Spleen (tissue), 11 donors: ENCODE results near the gene DPF3. TPM values are rescaled to one million over a fixed set of nuclear protein-coding genes. Genes with fewer than 3 reads are reported as not detected.

ENCODE experiments used
- DNase-seq: peaks from one replicate; pipeline ENCODE4 v3.0.0-alpha.2; 2020
- H3K27ac ChIP-seq, 8 donors: fragments of 200-600 bp; sonication (generic) in 7 of 8; 1 replicate in 4 of 8; 2 replicates in 4 of 8; pipeline versions ENCODE4 v1.5.0 to v1.8.0; 2016 to 2021; ENCODE audit warnings: inconsistent platforms in 4 of 8, mild to moderate bottlenecking in 4 of 8, moderate library complexity in 1 of 8
- H3K27me3 ChIP-seq, 7 donors: fragments of 200-600 bp; sonication (generic) in 6 of 7; replicated peaks in 1 of 7; 1 replicate in 4 of 7; 2 replicates in 3 of 7; pipeline versions ENCODE4 v1.5.0 to v1.8.0; 2016 to 2021; ENCODE audit warnings: inconsistent platforms in 3 of 7, mild to moderate bottlenecking in 1 of 7
- H3K36me3 ChIP-seq, 6 donors: fragments of 200-600 bp; sonication (generic) in 5 of 6; 1 replicate in 4 of 6; 2 replicates in 2 of 6; pipeline versions ENCODE4 v1.5.0 to v1.8.0; 2016 to 2021; ENCODE audit warnings: inconsistent platforms in 2 of 6
- H3K4me1 ChIP-seq, 6 donors: fragments of 200-600 bp; sonication (generic) in 5 of 6; 1 replicate in 3 of 6; 2 replicates in 3 of 6; pipeline versions ENCODE4 v1.5.0 to v1.8.0; 2016 to 2021; ENCODE audit warnings: inconsistent platforms in 3 of 6
- H3K4me3 ChIP-seq, 8 donors: fragments of 200-600 bp; sonication (generic) in 7 of 8; 1 replicate in 4 of 8; 2 replicates in 4 of 8; pipeline versions ENCODE4 v1.5.0 to v1.8.0; 2016 to 2021; ENCODE audit warnings: inconsistent platforms in 4 of 8, mild to moderate bottlenecking in 4 of 8, moderate library complexity in 2 of 8
- H3K9me3 ChIP-seq, 8 donors: fragments of 200-600 bp; sonication (generic) in 7 of 8; 1 replicate in 4 of 8; 2 replicates in 4 of 8; pipeline versions ENCODE4 v1.5.0 to v1.8.0; 2016 to 2021; ENCODE audit warnings: inconsistent platforms in 4 of 8
- POLR2A ChIP-seq, 3 donors: fragments of 450-650 bp; IDR thresholded peaks; one replicate each; pipeline ENCODE4 v1.5.1; 2017; ENCODE audit warnings: antibody characterized with exemption in 3 of 3, mild to moderate bottlenecking in 1 of 3
- POLR2AphosphoS5 ChIP-seq, 3 donors: sonication (generic); formaldehyde crosslinking; IDR thresholded peaks; one replicate each; pipeline ENCODE4 v1.5.1; 2017; ENCODE audit warnings: antibody characterized with exemption in 3 of 3
- WGBS, 5 donors: extraction: QIAGEN DNeasy Blood & Tissue Kit in 3 of 5; methylation state at CpG; one replicate each; pipeline versions ENCODE4 v1.1.5 to v1.1.7; 2013 to 2018; 5-methylcytosine and 5-hydroxymethylcytosine counted together
- intact Hi-C: fragments of 100-400 bp; cut with DNase I; formaldehyde crosslinking; loops from one replicate; pipeline ENCODE4 v1.15.0; 2023; ENCODE audit warnings: low total_unique reads
- polyA plus RNA-seq, 3 donors: library from polyadenylated mRNA; stranded (reverse); fragments of 200-250 nt; gene quantifications; one replicate each; pipeline ENCODE4 v1.2.1, GENCODE V29; 2013
- total RNA-seq, 7 donors: library from RNA; depleted of rRNA in 3 of 7; stranded (reverse); fragments of >200 nt in 3 of 7; fragmentation: NEBNext Ultra II Directional in 4 of 7; extraction: Animal tissue kit (Norgen Biotek cat#: 25700) in 4 of 7; gene quantifications; one replicate each; pipeline versions ENCODE4 v1.1.0 to v1.2.1, GENCODE V29; 2016 to 2021
- TF ChIP-seq, protein P1 (sequence below), 11 experiments: fragments of 200-600 bp in 7 of 11; fragments of 450-650 bp in 4 of 11; sonication (generic) in 4 of 11; IDR thresholded peaks in 8 of 11; conservative IDR thresholded peaks in 3 of 11; 1 replicate in 7 of 11; 2 replicates in 4 of 11; pipeline versions ENCODE4 v1.4.0 to v1.8.0; 2016 to 2021; ENCODE audit warnings: antibody characterized with exemption in 11 of 11, inconsistent platforms in 4 of 11, mild to moderate bottlenecking in 1 of 11
- donor health status: healthy with polysubstance abuse.
- donor health status: DM: no; HTN: no; CAD: no; lungs with moderate emphysema.
- donor health status: DM: no; HTN: no; CAD: no.
- donor health status: Bipolar disorder and iron deficiency.
- donor health status: healthy.
- donor health status: DM: no; HTN: no; CAD: no.
- donor health status: DM: yes; HTN: yes; CAD: no.

The DPF3 gene
- total and polyA plus RNA-seq, 10 donors: 0.76 to 8.9 (median 3.0) TPM

DNA sequence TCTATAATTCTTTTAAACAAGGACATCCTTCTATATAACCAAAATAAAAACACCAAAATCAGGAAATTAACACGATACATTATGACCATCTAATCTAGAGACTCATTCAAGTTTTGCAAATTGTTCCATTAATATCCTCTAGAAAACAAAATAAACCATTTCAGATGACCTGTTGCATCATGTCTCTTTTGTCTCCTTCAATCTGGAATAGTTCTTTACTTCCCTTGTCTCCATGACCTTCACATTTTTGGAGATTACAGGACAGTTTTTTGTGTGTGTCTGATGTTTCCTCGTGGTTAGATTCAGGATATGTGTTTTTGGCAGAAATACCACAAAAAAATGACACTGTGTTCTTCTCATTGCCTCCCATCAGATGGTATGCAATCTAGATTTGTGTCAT is 19.9 kb upstream of the DPF3 start:
- no peaks in the 10 kb centered on the region for H3K36me3 ChIP-seq
- no peak overlapping the region for H3K4me3 ChIP-seq
- 26 to 35% (median 29%) methylated on average over 2 of the region's 2 CpGs for WGBS, 5 donors
- intact Hi-C loops: no loop called here
- H3K4me1 ChIP-seq: no peaks in the 10 kb centered on the region
- DNase-seq: no peak
- peaks cover 0 to 2% (median 0%) of the 10 kb centered on the region in 7 donors for H3K27me3 ChIP-seq
- TF ChIP-seq POLR2A (IDR thresholded peaks at IDR 0.05): no peak
- TF ChIP-seq POLR2AphosphoS5 (IDR thresholded peaks at IDR 0.05): no peak
- TF ChIP-seq, protein P1, sequence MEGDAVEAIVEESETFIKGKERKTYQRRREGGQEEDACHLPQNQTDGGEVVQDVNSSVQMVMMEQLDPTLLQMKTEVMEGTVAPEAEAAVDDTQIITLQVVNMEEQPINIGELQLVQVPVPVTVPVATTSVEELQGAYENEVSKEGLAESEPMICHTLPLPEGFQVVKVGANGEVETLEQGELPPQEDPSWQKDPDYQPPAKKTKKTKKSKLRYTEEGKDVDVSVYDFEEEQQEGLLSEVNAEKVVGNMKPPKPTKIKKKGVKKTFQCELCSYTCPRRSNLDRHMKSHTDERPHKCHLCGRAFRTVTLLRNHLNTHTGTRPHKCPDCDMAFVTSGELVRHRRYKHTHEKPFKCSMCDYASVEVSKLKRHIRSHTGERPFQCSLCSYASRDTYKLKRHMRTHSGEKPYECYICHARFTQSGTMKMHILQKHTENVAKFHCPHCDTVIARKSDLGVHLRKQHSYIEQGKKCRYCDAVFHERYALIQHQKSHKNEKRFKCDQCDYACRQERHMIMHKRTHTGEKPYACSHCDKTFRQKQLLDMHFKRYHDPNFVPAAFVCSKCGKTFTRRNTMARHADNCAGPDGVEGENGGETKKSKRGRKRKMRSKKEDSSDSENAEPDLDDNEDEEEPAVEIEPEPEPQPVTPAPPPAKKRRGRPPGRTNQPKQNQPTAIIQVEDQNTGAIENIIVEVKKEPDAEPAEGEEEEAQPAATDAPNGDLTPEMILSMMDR (IDR thresholded peaks at IDR 0.05 in 8 of 11, conservative IDR thresholded peaks at IDR 0.05 in 3 of 11): no peak
- H3K9me3 ChIP-seq: no peaks in the 10 kb centered on the region
- H3K27ac ChIP-seq: no peak overlapping the region

DNA sequence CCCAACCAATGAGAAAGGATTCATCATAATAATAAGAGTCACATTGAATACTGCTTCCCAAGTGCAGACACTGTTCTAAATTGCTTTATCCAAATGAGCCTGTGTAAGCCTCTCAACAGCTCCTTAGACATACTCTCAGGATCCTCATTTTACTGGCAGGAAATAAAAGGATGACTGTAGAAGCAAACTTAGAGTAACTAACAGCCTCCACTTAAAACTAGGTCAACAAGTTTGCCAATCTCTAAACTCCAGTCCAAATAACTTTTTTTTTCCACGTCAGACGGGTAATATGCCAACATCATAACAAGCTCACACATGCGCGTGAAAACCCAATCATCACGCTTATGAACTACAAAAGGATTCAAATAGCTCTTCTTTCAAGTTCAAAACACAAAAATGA is 15.3 kb upstream of the DPF3 start:
- intact Hi-C loops: no loop called here
- H3K27ac ChIP-seq: no peak overlapping the region
- peaks cover 0 to 24% (median 0%) of the 10 kb centered on the region in 7 donors for H3K27me3 ChIP-seq
- TF ChIP-seq, protein P1 (IDR thresholded peaks at IDR 0.05 in 8 of 11, conservative IDR thresholded peaks at IDR 0.05 in 3 of 11): no peak
- TF ChIP-seq POLR2A (IDR thresholded peaks at IDR 0.05) (no peak), POLR2AphosphoS5 (IDR thresholded peaks at IDR 0.05) (no peak)
- H3K36me3 ChIP-seq: no peaks in the 10 kb centered on the region
- WGBS, 5 donors: 67 to 83% (median 77%) methylated on average over 5 of the region's 5 CpGs
- no peak for DNase-seq
- H3K4me3 ChIP-seq: no peak overlapping the region
- H3K9me3 ChIP-seq: no peaks in the 10 kb centered on the region
- peaks cover 0 to 15% (median 0%) of the 10 kb centered on the region in 6 donors for H3K4me1 ChIP-seq

DNA sequence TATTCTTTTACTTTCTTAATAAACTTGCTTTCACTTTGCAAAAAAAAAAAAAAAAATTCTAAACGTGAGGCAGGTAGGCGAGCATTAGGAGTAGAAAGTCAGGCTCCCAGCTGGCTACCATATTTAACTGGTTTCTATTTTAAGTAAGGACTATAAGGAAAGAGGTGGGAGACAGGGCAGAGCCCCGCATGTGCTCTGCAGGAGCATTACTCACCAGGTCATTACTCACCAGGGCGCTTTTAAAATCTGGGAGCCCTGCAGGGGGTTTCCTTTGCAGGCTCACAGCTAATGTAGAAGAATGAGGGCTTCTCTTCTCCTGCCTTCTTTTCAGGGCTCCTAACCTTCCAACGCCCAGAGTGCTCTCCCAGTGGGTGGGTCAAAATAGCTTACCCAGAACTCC is 14.0 kb upstream of the DPF3 start:
- no peak for DNase-seq
- Histone ChIP-seq H3K27ac (no peak overlapping the region), H3K27me3 (peaks cover 0 to 24% (median 0%) of the 10 kb centered on the region in 7 donors), H3K4me1 (peaks cover 0 to 15% (median 0%) of the 10 kb centered on the region in 6 donors), H3K9me3 (no peaks in the 10 kb centered on the region), H3K36me3 (no peaks in the 10 kb centered on the region), H3K4me3 (no peak overlapping the region)
- TF ChIP-seq, protein P1 (IDR thresholded peaks at IDR 0.05 in 8 of 11, conservative IDR thresholded peaks at IDR 0.05 in 3 of 11): no peak
- TF ChIP-seq POLR2AphosphoS5 (IDR thresholded peaks at IDR 0.05): no peak
- no peak for TF ChIP-seq POLR2A (IDR thresholded peaks at IDR 0.05)
- 54 to 72% (median 67%) methylated on average over 5 of the region's 5 CpGs for WGBS, 5 donors
- intact Hi-C loops: no loop called here

DNA sequence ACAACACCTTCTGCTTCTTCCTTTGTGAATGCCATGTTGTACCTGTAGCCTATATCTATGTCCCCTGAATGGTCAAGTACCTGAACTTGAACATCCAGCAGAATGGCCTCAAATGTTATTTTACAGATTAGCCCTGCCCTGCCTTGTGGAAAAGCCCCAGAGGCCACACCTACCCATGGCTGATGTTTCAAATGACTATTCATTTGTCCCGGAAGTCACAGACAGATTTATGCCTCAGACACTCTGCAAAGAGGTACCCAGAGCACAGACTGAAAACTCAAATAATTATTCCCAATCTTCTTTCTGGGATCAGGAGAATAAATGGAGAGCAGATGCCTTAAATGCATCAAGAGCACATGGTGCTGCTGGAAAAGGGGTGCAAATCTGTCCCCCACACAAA is 13.0 kb upstream of the DPF3 start:
- H3K36me3 ChIP-seq: no peaks in the 10 kb centered on the region
- TF ChIP-seq, protein P1 (IDR thresholded peaks at IDR 0.05 in 8 of 11, conservative IDR thresholded peaks at IDR 0.05 in 3 of 11): no peak
- no peak for TF ChIP-seq POLR2AphosphoS5 (IDR thresholded peaks at IDR 0.05)
- no peak for TF ChIP-seq POLR2A (IDR thresholded peaks at IDR 0.05)
- no peak for DNase-seq
- WGBS, 5 donors: 20 to 54% (median 46%) methylated on average over 1 of the region's 1 CpG
- peaks cover 0 to 24% (median 0%) of the 10 kb centered on the region in 7 donors for H3K27me3 ChIP-seq
- peaks cover 0 to 15% (median 0%) of the 10 kb centered on the region in 6 donors for H3K4me1 ChIP-seq
- no peaks in the 10 kb centered on the region for H3K9me3 ChIP-seq
- intact Hi-C loops: no loop called here
- H3K27ac ChIP-seq: no peak overlapping the region
- H3K4me3 ChIP-seq: no peak overlapping the region
